ENCODE data around the gene BZW2. TPM values are rescaled to one million over a fixed set of nuclear protein-coding genes. Genes with fewer than 3 reads are reported as not detected.

The BZW2 gene
- total and polyA plus RNA-seq, 2 of the 13 experiments (the other 11 are each of a cell fraction or from before 2014, with no cell fraction given) = 21.8 to 95.2 TPM

DNA sequence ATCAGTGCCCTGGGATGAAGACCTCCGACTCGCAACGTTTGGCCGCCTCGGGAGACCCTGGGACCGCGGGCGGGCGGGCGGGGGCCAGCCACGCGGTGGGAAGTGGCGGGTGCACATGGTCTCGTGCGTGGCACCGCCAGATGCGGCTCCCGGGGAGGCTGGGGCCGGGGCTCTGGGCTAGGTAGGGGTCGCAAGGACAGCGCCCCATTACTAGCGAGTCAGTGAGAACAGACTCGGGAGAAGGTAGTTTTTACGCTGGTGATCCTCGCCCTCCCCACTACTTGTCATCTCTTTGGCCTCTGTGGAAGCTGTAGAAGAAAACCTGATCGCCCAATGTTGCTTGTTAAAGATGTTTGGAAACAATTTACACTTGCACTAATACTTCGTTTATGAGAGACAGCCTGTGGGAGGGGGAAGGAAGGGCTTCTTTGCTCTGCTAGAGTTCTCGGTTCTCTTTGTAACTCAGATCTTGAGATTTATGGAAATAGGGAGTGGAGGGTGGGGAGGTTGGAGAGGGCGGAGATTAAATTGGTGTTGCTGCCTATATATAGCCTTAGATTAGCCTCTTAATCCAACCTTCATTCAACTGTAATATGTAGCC is 591 bp downstream of the BZW2 start (continued):
- TF ChIP-seq ZNF841 (CRISPR knock-in tag; IDR thresholded peaks at IDR 0.05; ENCODE audit: borderline replicate concordance) (0 out of 2 replicates have a peak, but pooled peaks have one; percentile 2), GABPB1 (CRISPR knock-in tag; IDR thresholded peaks at IDR 0.05) (no peak)

DNA sequence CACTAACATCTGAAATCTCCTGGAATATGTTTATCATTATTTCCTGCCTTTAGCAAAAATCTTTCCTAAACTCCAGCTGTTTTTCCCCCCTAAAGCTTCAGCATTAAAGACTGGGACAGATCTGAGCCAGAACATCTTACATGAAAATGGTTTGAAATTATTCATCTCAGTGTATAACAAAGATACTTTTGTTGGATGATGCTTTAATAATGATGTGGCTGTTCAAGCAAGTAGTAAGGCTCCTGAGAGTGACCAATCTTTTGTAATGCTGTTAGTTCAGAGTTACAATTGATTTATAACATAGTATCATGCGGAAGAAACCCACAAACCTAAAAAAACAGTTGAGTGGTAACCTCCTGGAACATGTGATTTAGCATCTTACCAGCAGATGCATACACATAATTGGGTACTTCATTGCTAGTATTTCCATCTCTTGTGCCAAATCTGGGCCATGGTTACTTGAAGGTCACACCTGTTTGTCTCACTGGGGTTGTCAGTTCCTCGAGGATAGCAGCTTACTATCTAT is 1.5 kb downstream of the BZW2 start:
- Histone ChIP-seq H2AFZ (ENCODE audit: low read length) (no peak overlapping the region), H3K9me3 (ENCODE audit: low read length) (no peaks in the 10 kb centered on the region), H4K20me1 (ENCODE audit: insufficient read depth, low read length) (peaks cover 26% of the 10 kb centered on the region), H3K4me1 (ENCODE audit: insufficient read depth, low read length) (peaks cover 69% of the 10 kb centered on the region), H3K4me3 (replicated peaks in 1 of 3; ENCODE audit: insufficient read depth in 1 of 3, low read depth in 2 of 3, low read length in 3 of 3) (peak overlapping the region; percentile 92 to 97 (median 94); a peak in 5 of 6 replicates), H3K9ac (ENCODE audit: insufficient read depth, low read depth, low read length) (peak overlapping the region; percentile 82), H3K4me2 (ENCODE audit: low read depth, low read length) (peak overlapping the region; percentile 79), H3K27me3 (ENCODE audit: control insufficient read depth in 1 of 2, insufficient read depth in 2 of 2, low read length in 2 of 2) (no peaks in the 10 kb centered on the region; a peak in 1 of 5 replicates), H3K79me2 (ENCODE audit: insufficient read depth, low read length) (peaks cover 81% of the 10 kb centered on the region), H3K27ac (ENCODE audit: extremely low read length, insufficient read depth, low read length) (no peak overlapping the region), H3K36me3 (replicated peaks in 1 of 2; ENCODE audit: control insufficient read depth in 1 of 2, insufficient read depth in 2 of 2, low read length in 2 of 2) (no peaks in the 10 kb centered on the region; a peak in 1 of 5 replicates)
- POLR2A ChIA-PET = no interaction called here
- WGBS (ENCODE audit: low lambda C conversion rate) = 48% methylated on average over 2 of the region's 2 CpGs
- FAIRE-seq = no peak
- in situ Hi-C loops (cut with HindIII; ENCODE audit: extremely low pct_ligation_motif_present, low pct_unique_long_range_greater_than_20kb) (no loop called here), intact Hi-C loops (cut with micrococcal nuclease; ENCODE audit: unreplicated experiment) (loop anchor here (2.0 kb wide), 1 partner anchor 13 kb away; no protein-coding TSS in a partner anchor)
- no peak for DNase-seq (ENCODE audit: low spot score)
- no TSS peak for BruUV-seq (replicated peaks)
- CTCF ChIA-PET (ENCODE audit: low intra/inter-chr PET ratio, low total read pairs) = no interaction called here
- ATAC-seq = no peak
- TF ChIP-seq ZNF33B (CRISPR knock-in tag; IDR thresholded peaks at IDR 0.05) (no peak), ZNF3 (CRISPR knock-in tag; IDR thresholded peaks at IDR 0.05) (no peak), MAFF (IDR thresholded peaks at IDR 0.05; ENCODE audit: low read depth, low read length) (no peak), ZFP36 (IDR thresholded peaks at IDR 0.05; ENCODE audit: borderline replicate concordance, low read depth, low read length, partially characterized antibody) (no peak), PAX8 (CRISPR knock-in tag; IDR thresholded peaks at IDR 0.05; ENCODE audit: borderline replicate concordance) (no peak), TEAD2 (CRISPR knock-in tag; IDR thresholded peaks at IDR 0.05) (no peak), ZNF605 (CRISPR knock-in tag; IDR thresholded peaks at IDR 0.05) (no peak), CREB1 (IDR thresholded peaks at IDR 0.05) (no peak), CREB1 (CRISPR knock-in tag; IDR thresholded peaks at IDR 0.05) (no peak), TGIF2 (CRISPR knock-in tag; IDR thresholded peaks at IDR 0.05) (no peak), ARID2 (CRISPR knock-in tag; IDR thresholded peaks at IDR 0.05; ENCODE audit: borderline replicate concordance) (no peak)
- TF ChIP-seq, protein P1, sequence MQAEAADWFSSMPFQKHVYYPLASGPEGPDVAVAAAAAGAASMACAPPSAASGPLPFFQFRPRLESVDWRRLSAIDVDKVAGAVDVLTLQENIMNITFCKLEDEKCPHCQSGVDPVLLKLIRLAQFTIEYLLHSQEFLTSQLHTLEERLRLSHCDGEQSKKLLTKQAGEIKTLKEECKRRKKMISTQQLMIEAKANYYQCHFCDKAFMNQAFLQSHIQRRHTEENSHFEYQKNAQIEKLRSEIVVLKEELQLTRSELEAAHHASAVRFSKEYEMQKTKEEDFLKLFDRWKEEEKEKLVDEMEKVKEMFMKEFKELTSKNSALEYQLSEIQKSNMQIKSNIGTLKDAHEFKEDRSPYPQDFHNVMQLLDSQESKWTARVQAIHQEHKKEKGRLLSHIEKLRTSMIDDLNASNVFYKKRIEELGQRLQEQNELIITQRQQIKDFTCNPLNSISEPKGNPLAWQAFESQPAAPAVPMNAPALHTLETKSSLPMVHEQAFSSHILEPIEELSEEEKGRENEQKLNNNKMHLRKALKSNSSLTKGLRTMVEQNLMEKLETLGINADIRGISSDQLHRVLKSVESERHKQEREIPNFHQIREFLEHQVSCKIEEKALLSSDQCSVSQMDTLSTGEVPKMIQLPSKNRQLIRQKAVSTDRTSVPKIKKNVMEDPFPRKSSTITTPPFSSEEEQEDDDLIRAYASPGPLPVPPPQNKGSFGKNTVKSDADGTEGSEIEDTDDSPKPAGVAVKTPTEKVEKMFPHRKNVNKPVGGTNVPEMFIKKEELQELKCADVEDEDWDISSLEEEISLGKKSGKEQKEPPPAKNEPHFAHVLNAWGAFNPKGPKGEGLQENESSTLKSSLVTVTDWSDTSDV (CRISPR knock-in tag; IDR thresholded peaks at IDR 0.05) = no peak
- TF ChIP-seq, protein P2, sequence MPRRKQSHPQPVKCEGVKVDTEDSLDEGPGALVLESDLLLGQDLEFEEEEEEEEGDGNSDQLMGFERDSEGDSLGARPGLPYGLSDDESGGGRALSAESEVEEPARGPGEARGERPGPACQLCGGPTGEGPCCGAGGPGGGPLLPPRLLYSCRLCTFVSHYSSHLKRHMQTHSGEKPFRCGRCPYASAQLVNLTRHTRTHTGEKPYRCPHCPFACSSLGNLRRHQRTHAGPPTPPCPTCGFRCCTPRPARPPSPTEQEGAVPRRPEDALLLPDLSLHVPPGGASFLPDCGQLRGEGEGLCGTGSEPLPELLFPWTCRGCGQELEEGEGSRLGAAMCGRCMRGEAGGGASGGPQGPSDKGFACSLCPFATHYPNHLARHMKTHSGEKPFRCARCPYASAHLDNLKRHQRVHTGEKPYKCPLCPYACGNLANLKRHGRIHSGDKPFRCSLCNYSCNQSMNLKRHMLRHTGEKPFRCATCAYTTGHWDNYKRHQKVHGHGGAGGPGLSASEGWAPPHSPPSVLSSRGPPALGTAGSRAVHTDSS (CRISPR knock-in tag; conservative IDR thresholded peaks at IDR 0.05) = no peak
- TF ChIP-seq, protein P3, sequence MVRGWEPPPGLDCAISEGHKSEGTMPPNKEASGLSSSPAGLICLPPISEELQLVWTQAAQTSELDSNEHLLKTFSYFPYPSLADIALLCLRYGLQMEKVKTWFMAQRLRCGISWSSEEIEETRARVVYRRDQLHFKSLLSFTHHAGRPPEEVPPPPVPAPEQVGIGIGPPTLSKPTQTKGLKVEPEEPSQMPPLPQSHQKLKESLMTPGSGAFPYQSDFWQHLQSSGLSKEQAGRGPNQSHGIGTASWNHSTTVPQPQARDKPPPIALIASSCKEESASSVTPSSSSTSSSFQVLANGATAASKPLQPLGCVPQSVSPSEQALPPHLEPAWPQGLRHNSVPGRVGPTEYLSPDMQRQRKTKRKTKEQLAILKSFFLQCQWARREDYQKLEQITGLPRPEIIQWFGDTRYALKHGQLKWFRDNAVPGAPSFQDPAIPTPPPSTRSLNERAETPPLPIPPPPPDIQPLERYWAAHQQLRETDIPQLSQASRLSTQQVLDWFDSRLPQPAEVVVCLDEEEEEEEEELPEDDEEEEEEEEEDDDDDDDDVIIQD (CRISPR knock-in tag; IDR thresholded peaks at IDR 0.05; ENCODE audit: low read depth) = no peak
- TF ChIP-seq, protein P4, sequence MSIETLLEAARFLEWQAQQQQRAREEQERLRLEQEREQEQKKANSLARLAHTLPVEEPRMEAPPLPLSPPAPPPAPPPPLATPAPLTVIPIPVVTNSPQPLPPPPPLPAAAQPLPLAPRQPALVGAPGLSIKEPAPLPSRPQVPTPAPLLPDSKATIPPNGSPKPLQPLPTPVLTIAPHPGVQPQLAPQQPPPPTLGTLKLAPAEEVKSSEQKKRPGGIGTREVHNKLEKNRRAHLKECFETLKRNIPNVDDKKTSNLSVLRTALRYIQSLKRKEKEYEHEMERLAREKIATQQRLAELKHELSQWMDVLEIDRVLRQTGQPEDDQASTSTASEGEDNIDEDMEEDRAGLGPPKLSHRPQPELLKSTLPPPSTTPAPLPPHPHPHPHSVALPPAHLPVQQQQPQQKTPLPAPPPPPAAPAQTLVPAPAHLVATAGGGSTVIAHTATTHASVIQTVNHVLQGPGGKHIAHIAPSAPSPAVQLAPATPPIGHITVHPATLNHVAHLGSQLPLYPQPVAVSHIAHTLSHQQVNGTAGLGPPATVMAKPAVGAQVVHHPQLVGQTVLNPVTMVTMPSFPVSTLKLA (IDR thresholded peaks at IDR 0.05) = no peak
